K562 (cell line): ENCODE measurements around the gene CRABP2. TPM values are rescaled to one million over a fixed set of nuclear protein-coding genes. Genes with fewer than 3 reads are reported as not detected.
A peak's percentile ranks its signal among the peaks of the same experiment; 100 is the strongest.

Experiments used
- C11orf30 ChIP-seq: fragments of 450-650 bp; IDR thresholded peaks from 2 replicates; pipeline ENCODE4 v1.6.1; 2016; ENCODE audit warnings: low read depth, mild to moderate bottlenecking
- CBX8 ChIP-seq: fragments of 200-600 bp; sonication (generic); IDR thresholded peaks from 2 replicates; pipeline ENCODE4 v1.6.1; 2012; ENCODE audit warnings: borderline replicate concordance, mixed run types, low read depth, mild to moderate bottlenecking, moderate library complexity, mixed read lengths, low read length, control low read depth, inconsistent platforms; ENCODE audit not compliant: poor library complexity, severe bottlenecking; ENCODE audit errors: extremely low read depth
- CHD1 ChIP-seq: fragments of 200-600 bp; sonication (generic); IDR thresholded peaks from one replicate; pipeline ENCODE4 v1.6.1; 2012; ENCODE audit warnings: mild to moderate bottlenecking, moderate library complexity, low read length, inconsistent platforms
- EZH2 ChIP-seq: IDR thresholded peaks from 2 replicates; pipeline ENCODE4 v1.6.1; 2012; ENCODE audit warnings: low read depth, mild to moderate bottlenecking, inconsistent platforms, low read length, borderline replicate concordance
- FIP1L1 ChIP-seq: fragments of 200-400 bp; formaldehyde crosslinking; IDR thresholded peaks from 2 replicates; pipeline ENCODE4 v1.6.1; 2018; ENCODE audit warnings: mild to moderate bottlenecking, low read depth, low read length; ENCODE audit not compliant: poor library complexity, severe bottlenecking
- HCFC1 ChIP-seq: IDR thresholded peaks from 2 replicates; pipeline ENCODE4 v1.6.1; 2012; ENCODE audit warnings: low read depth, low read length, improper control_type of control experiment
- KDM1A ChIP-seq, 2 experiments: fragments of 450-650 bp; IDR thresholded peaks; 2 replicates each; pipeline ENCODE4 v1.6.1; 2016; ENCODE audit warnings: mild to moderate bottlenecking in 2 of 2
- MCM2 ChIP-seq: fragments of 450-650 bp; IDR thresholded peaks from 2 replicates; pipeline ENCODE4 v1.6.1; 2017; ENCODE audit warnings: low read depth, mild to moderate bottlenecking
- MTA2 ChIP-seq: fragments of 450-650 bp; IDR thresholded peaks from 2 replicates; pipeline ENCODE4 v1.6.1; 2016; ENCODE audit warnings: low read depth
- PPARD ChIP-seq: fragments of 250-450 bp; sonication (Bioruptor Pico); IDR thresholded peaks from 2 replicates; pipeline ENCODE4 v1.8.0; 2022; ENCODE audit warnings: inconsistent platforms, mild to moderate bottlenecking, moderate library complexity
- PURB ChIP-seq: sonication (generic); formaldehyde crosslinking; IDR thresholded peaks from 2 replicates; pipeline ENCODE4 v1.9.0; 2021; ENCODE audit warnings: low read depth, mild to moderate bottlenecking, missing genetic modification reagents
- SRF ChIP-seq, 2 experiments: fragments of 250-450, 450-650 bp in 1 of 2; sonication (Bioruptor Pico) in 1 of 2; sonication (generic) in 1 of 2; formaldehyde crosslinking; IDR thresholded peaks; 2 replicates each; pipeline versions ENCODE4 v1.5.0 to v1.5.1; 2020 to 2022; ENCODE audit warnings: mild to moderate bottlenecking in 1 of 2, missing genetic modification reagents in 1 of 2
- TFAM ChIP-seq: fragments of 250-450 bp; sonication (Bioruptor Pico); conservative IDR thresholded peaks from 2 replicates; pipeline ENCODE4 v1.5.0; 2021; ENCODE audit warnings: mild to moderate bottlenecking, moderate library complexity
- ZNF384 ChIP-seq: IDR thresholded peaks from 2 replicates; pipeline ENCODE4 v1.6.1; 2012; ENCODE audit warnings: low read depth, low read length, improper control_type of control experiment
- ZNF408 ChIP-seq: fragments of 250-450 bp; sonication (Bioruptor Pico); IDR thresholded peaks from 2 replicates; pipeline ENCODE4 v1.4.0; 2020; ENCODE audit warnings: low read depth, mild to moderate bottlenecking, moderate library complexity
- ZSCAN32 ChIP-seq: fragments of 450-650 bp; formaldehyde crosslinking; IDR thresholded peaks from 2 replicates; pipeline ENCODE4 v1.4.0; 2020; ENCODE audit warnings: mild to moderate bottlenecking, moderate library complexity
- polyA plus RNA-seq, 8 experiments: library from polyadenylated mRNA; depleted of rRNA in 4 of 8; stranded (reverse) in 5 of 8; unstranded in 3 of 8; fragments of >200 nt; fragmentation: Nextera tagmentation in 2 of 8; fragmentation: Illumina TruSeq in 1 of 8; extraction: Ambion mirVana in 2 of 8; extraction: Trizol in 1 of 8; gene quantifications; 2 replicates each; pipeline versions ENCODE4 v1.2.1 to v1.2.3, GENCODE V29; 2011 to 2014; ENCODE audit warnings: inconsistent platforms in 1 of 8, missing spikeins in 1 of 8
- total RNA-seq, 7 experiments: library from RNA; depleted of rRNA in 6 of 7; stranded (reverse); fragments of >200 nt in 6 of 7; fragmentation: Illumina TruSeq in 2 of 7; extraction: Trizol in 2 of 7; gene quantifications; 2 replicates each; pipeline versions ENCODE4 v1.2.1 to v1.2.3, GENCODE V29; 2011 to 2021; ENCODE audit warnings: low replicate concordance in 1 of 7
- TF ChIP-seq, protein P1 (sequence below): IDR thresholded peaks from 3 replicates; pipeline ENCODE4 v1.6.1; 2011; ENCODE audit warnings: borderline replicate concordance, mild to moderate bottlenecking, moderate library complexity; ENCODE audit not compliant: insufficient read length; ENCODE audit errors: extremely low read depth
- TF ChIP-seq, protein P2 (sequence below): fragments of 250-450 bp; sonication (Bioruptor Pico); IDR thresholded peaks from 2 replicates; pipeline ENCODE4 v1.4.0; 2020; ENCODE audit warnings: borderline replicate concordance
- TF ChIP-seq, protein P3 (sequence below): fragments of 450-650 bp; IDR thresholded peaks from 2 replicates; pipeline ENCODE4 v1.6.1; 2016; ENCODE audit warnings: mild to moderate bottlenecking

Gene CRABP2
- total and polyA plus RNA-seq, 9 of the 15 experiments (the other 6 are each of a cell fraction or from before 2014, with no cell fraction given): 0.30 to 2.5 (median 0.82) TPM

DNA sequence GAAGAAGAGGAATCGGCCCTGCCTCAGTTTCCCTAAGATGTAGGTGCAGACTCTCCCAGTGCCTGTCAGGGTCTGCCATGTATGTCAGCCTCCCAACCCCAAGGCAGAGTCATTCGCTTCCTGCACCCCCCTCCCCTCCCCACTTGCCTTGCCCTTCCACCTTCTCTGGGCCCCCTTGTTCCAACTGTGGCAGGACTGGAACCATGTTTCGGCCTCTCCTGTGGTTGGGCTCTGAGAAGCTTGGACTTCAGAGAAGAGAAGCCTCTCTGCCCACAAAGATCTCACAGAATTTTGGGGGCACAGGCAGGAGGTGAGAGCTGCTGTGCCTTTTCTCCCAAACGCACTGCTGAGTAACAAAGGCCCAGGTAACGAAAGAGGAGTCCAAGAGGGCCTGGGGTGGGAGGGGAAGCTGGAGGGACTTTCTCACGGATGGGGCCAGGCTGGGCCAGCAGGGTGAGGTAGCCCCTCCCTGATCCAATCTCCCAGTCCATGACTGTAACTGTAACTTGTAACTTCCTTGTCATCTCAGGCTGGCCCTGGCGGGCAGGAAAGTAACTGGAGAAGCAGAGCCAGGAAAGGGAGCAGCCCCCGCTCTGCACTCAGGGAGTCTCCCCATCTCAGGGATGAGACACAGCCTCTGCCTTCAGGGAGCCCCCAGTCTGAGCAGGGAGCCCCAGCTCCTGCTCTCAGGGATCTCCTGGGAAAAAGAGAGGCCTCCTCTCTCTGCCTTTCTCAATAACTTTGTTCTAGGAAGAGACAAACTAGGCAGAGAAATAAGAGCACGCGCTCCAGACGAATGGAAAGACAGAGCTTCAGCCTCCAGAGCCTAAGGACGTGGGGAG lies 11.3 kb downstream of the CRABP2 start (continued):
- TF ChIP-seq CBX8: no peak
- no peak for TF ChIP-seq ZNF408 (CRISPR knock-in tag)
- TF ChIP-seq, protein P1, sequence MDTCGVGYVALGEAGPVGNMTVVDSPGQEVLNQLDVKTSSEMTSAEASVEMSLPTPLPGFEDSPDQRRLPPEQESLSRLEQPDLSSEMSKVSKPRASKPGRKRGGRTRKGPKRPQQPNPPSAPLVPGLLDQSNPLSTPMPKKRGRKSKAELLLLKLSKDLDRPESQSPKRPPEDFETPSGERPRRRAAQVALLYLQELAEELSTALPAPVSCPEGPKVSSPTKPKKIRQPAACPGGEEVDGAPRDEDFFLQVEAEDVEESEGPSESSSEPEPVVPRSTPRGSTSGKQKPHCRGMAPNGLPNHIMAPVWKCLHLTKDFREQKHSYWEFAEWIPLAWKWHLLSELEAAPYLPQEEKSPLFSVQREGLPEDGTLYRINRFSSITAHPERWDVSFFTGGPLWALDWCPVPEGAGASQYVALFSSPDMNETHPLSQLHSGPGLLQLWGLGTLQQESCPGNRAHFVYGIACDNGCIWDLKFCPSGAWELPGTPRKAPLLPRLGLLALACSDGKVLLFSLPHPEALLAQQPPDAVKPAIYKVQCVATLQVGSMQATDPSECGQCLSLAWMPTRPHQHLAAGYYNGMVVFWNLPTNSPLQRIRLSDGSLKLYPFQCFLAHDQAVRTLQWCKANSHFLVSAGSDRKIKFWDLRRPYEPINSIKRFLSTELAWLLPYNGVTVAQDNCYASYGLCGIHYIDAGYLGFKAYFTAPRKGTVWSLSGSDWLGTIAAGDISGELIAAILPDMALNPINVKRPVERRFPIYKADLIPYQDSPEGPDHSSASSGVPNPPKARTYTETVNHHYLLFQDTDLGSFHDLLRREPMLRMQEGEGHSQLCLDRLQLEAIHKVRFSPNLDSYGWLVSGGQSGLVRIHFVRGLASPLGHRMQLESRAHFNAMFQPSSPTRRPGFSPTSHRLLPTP: no peak
- TF ChIP-seq ZSCAN32 (CRISPR knock-in tag): no peak
- TF ChIP-seq FIP1L1: no peak
- TF ChIP-seq, protein P2, sequence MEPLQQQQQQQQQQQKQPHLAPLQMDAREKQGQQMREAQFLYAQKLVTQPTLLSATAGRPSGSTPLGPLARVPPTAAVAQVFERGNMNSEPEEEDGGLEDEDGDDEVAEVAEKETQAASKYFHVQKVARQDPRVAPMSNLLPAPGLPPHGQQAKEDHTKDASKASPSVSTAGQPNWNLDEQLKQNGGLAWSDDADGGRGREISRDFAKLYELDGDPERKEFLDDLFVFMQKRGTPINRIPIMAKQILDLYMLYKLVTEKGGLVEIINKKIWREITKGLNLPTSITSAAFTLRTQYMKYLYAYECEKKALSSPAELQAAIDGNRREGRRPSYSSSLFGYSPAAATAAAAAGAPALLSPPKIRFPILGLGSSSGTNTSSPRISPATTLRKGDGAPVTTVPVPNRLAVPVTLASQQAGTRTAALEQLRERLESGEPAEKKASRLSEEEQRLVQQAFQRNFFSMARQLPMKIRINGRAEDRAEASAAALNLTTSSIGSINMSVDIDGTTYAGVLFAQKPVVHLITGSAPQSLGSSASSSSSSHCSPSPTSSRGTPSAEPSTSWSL (CRISPR knock-in tag): no peak
- no peak for TF ChIP-seq MTA2
- no peak for TF ChIP-seq C11orf30
- TF ChIP-seq EZH2: no peak
- TF ChIP-seq PURB: no peak
- TF ChIP-seq, protein P3, sequence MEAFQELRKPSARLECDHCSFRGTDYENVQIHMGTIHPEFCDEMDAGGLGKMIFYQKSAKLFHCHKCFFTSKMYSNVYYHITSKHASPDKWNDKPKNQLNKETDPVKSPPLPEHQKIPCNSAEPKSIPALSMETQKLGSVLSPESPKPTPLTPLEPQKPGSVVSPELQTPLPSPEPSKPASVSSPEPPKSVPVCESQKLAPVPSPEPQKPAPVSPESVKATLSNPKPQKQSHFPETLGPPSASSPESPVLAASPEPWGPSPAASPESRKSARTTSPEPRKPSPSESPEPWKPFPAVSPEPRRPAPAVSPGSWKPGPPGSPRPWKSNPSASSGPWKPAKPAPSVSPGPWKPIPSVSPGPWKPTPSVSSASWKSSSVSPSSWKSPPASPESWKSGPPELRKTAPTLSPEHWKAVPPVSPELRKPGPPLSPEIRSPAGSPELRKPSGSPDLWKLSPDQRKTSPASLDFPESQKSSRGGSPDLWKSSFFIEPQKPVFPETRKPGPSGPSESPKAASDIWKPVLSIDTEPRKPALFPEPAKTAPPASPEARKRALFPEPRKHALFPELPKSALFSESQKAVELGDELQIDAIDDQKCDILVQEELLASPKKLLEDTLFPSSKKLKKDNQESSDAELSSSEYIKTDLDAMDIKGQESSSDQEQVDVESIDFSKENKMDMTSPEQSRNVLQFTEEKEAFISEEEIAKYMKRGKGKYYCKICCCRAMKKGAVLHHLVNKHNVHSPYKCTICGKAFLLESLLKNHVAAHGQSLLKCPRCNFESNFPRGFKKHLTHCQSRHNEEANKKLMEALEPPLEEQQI: no peak
- TF ChIP-seq MCM2: no peak
- no peak for TF ChIP-seq HCFC1
- no peak for TF ChIP-seq KDM1A (IDR thresholded peaks at IDR 0.05)
- peak in 1 of 2 experiments; percentile 71; a peak in 1 of 4 replicates for TF ChIP-seq SRF (CRISPR knock-in tag; IDR thresholded peaks at IDR 0.05)
- no peak for TF ChIP-seq CHD1
- no peak for TF ChIP-seq ZNF384
- no peak for TF ChIP-seq PPARD
- no peak for TF ChIP-seq TFAM (CRISPR knock-in tag)
